ENCODE results near the gene TRA2A. TPM values are rescaled to one million over a fixed set of nuclear protein-coding genes. Genes with fewer than 3 reads are reported as not detected.

The TRA2A gene
- total RNA-seq, 2 experiments from 2014 or later, result 246 to 275 TPM

DNA sequence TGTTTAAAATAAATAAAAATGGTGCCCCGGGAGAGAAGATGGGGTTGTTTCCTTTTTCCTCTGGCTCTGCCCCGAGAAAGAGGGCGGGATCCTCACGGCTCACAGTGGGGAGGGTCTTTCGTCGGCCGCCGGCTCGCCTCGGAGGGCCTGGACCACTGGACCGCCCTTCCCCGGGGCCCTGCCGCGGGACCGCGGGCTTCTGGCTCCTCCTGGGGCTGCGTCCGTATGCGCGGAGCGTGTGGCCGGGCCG, 58.0 kb downstream of the TRA2A start:
- Histone ChIP-seq H3K27ac (ENCODE audit: low read depth in 1 of 2, low read length in 2 of 2) (no peak overlapping the region), H3K9me3 (ENCODE audit: control insufficient read depth in 1 of 2, insufficient read depth in 1 of 2, low read length in 2 of 2) (peaks cover 20 to 21% of the 10 kb centered on the region in 2 experiments), H3K36me3 (ENCODE audit: insufficient read depth, low read length) (no peaks in the 10 kb centered on the region), H3K4me3 (ENCODE audit: low read length) (no peak overlapping the region), H3K27me3 (ENCODE audit: control insufficient read depth in 1 of 2, insufficient read depth in 2 of 2, low read length in 2 of 2) (peaks cover 55 to 97% of the 10 kb centered on the region in 2 experiments), H3K4me1 (ENCODE audit: insufficient read depth, low read length) (peaks cover 45% of the 10 kb centered on the region)
- intact Hi-C loops (cut with DNase I, micrococcal nuclease), result loop anchor here in 1 of 2 experiments (5.0 to 10.0 kb wide), 2 partner anchors 176 to 459 kb away; partner anchors contain the start of genes HYCC1 and MALSU1
- ChIA-PET POLR2A (interaction anchor here (0.6 kb wide), 1 partner anchor 184 kb away, joined by 3 read pairs; no protein-coding TSS in a partner anchor), CTCF (no interaction called here)
- ATAC-seq (ENCODE audit: poor library complexity), result no peak
- H3K9me3 Mint-ChIP-seq, result peaks cover 3% of the 10 kb centered on the region
- peaks cover 37% of the 10 kb centered on the region for H3K4me1 Mint-ChIP-seq (ENCODE audit: low read depth)
- H3K27me3 Mint-ChIP-seq, result peaks cover 75% of the 10 kb centered on the region
- H3K27ac Mint-ChIP-seq, result no peak overlapping the region
- TF ChIP-seq CTCF (IDR thresholded peaks at IDR 0.05), result no peak
- H3K36me3 Mint-ChIP-seq (ENCODE audit: low read depth), result no peaks in the 10 kb centered on the region
- no peak overlapping the region for H3K4me3 Mint-ChIP-seq
- no peak for DNase-seq

- ChIA-PET CTCF (interaction anchor here (1.2 kb wide), 1 partner anchor 74 kb away, joined by 5 read pairs; no protein-coding TSS in a partner anchor), POLR2A (interaction anchor here (0.6 to 1.3 kb wide), 7 partner anchors 17 to 1652 kb away, joined by 3 to 4 read pairs (median 4); partner anchors contain the start of genes CYCS and MALSU1)
- Histone ChIP-seq H3K4me3 (ENCODE audit: low read length) (no peak overlapping the region), H3K27ac (ENCODE audit: low read depth in 1 of 2, low read length in 2 of 2) (no peak overlapping the region), H3K36me3 (ENCODE audit: insufficient read depth, low read length) (no peaks in the 10 kb centered on the region), H3K4me1 (ENCODE audit: insufficient read depth, low read length) (peaks cover 51% of the 10 kb centered on the region), H3K27me3 (ENCODE audit: control insufficient read depth in 1 of 2, insufficient read depth in 2 of 2, low read length in 2 of 2) (peaks cover 57 to 97% of the 10 kb centered on the region in 2 experiments), H3K9me3 (ENCODE audit: control insufficient read depth in 1 of 2, insufficient read depth in 1 of 2, low read length in 2 of 2) (peaks cover 20 to 25% of the 10 kb centered on the region in 2 experiments)
- H3K27ac Mint-ChIP-seq, result no peak overlapping the region
- H3K4me3 Mint-ChIP-seq, result peak overlapping the region; percentile 38
- ATAC-seq (ENCODE audit: poor library complexity) (no peak), DNase-seq (peak in 1 of 14 experiments; percentile 12)
- peaks cover 72% of the 10 kb centered on the region for H3K27me3 Mint-ChIP-seq
- intact Hi-C loops (cut with DNase I, micrococcal nuclease), result loop anchor here in 1 of 2 experiments (5.0 to 10.0 kb wide), 2 partner anchors 176 to 458 kb away; partner anchors contain the start of genes HYCC1 and MALSU1
- TF ChIP-seq CTCF (IDR thresholded peaks at IDR 0.05), result no peak
- no peaks in the 10 kb centered on the region for H3K36me3 Mint-ChIP-seq (ENCODE audit: low read depth)
- peaks cover 3% of the 10 kb centered on the region for H3K9me3 Mint-ChIP-seq
- H3K4me1 Mint-ChIP-seq (ENCODE audit: low read depth), result peaks cover 39% of the 10 kb centered on the region
These were observed 58.6 kb downstream of the TRA2A start for GRCh38 chr7:23472956-23473843.

DNA sequence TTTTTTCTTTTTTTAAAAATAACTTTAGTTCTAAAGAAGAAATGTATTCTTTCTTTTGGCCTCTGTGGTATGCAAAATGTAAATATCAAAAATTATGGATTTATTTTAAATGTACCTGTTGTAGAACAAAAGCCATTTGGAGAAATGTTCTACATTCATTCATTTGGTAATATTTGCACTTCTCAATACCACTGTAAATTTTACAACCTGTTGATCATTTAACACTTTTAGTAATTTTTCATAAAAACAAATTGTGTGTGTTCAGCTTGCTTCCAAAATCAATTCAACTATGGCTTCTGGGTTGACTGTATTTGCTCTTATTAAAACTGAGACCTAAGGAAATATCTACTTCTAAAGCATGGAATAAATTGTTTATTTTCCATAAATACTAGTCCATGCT, 59.2 kb downstream of the TRA2A start:
- no peak for ATAC-seq (ENCODE audit: poor library complexity)
- CTCF ChIA-PET, result interaction anchor here (1.2 kb wide), 1 partner anchor 74 kb away, joined by 5 read pairs; no protein-coding TSS in a partner anchor
- no peaks in the 10 kb centered on the region for H3K36me3 ChIP-seq (ENCODE audit: insufficient read depth, low read length)
- no peak for DNase-seq
- H3K27ac ChIP-seq (ENCODE audit: low read depth in 1 of 2, low read length in 2 of 2), result no peak overlapping the region
- Mint-ChIP-seq H3K4me1 (ENCODE audit: low read depth) (peaks cover 46% of the 10 kb centered on the region), H3K27ac (no peak overlapping the region), H3K27me3 (peaks cover 75% of the 10 kb centered on the region), H3K4me3 (peak overlapping the region; percentile 38), H3K9me3 (peaks cover 3% of the 10 kb centered on the region), H3K36me3 (ENCODE audit: low read depth) (no peaks in the 10 kb centered on the region)
- peaks cover 64 to 98% of the 10 kb centered on the region in 2 experiments for H3K27me3 ChIP-seq (ENCODE audit: control insufficient read depth in 1 of 2, insufficient read depth in 2 of 2, low read length in 2 of 2)
- POLR2A ChIA-PET, result interaction anchor here (1.0 to 1.3 kb wide), 5 partner anchors 17 to 1653 kb away, joined by 4 read pairs; partner anchors contain the start of genes CYCS and MALSU1
- peaks cover 58% of the 10 kb centered on the region for H3K4me1 ChIP-seq (ENCODE audit: insufficient read depth, low read length)
- TF ChIP-seq CTCF (IDR thresholded peaks at IDR 0.05), result no peak
- intact Hi-C loops (cut with DNase I, micrococcal nuclease), result loop anchor here in 1 of 2 experiments (5.0 to 10.0 kb wide), 2 partner anchors 175 to 458 kb away; partner anchors contain the start of genes HYCC1 and MALSU1
- H3K9me3 ChIP-seq (ENCODE audit: control insufficient read depth in 1 of 2, insufficient read depth in 1 of 2, low read length in 2 of 2), result peaks cover 20 to 29% of the 10 kb centered on the region in 2 experiments
- no peak overlapping the region for H3K4me3 ChIP-seq (ENCODE audit: low read length)
